ENCODE measurements around the gene SYNGR4. TPM values are rescaled to one million over a fixed set of nuclear protein-coding genes. Genes with fewer than 3 reads are reported as not detected.
"Not testable (repeated sequence)": the region's sequence is repeated elsewhere in the genome, so short reads cannot be mapped to it uniquely, and the experiment has no call there.

The SYNGR4 gene
- total RNA-seq, result not detected

GRCh38 chr19:48363810-48364597, at the start of gene SYNGR4, which contains the start of gene TMEM143:
TSS of gene SYNGR4 (plus strand) at chr19:48364367. CDS start at chr19:48365843, 1,476 bp downstream.
TSS of gene TMEM143 (minus strand) at chr19:48363940. CDS start at chr19:48363920, 20 bp downstream.
- peak; percentile 97 for DNase-seq

GRCh38 chr19:48315712-48316111, 48.5 kb upstream of the SYNGR4 start:
- no peak for DNase-seq

GRCh38 chr19:48317708-48317960, 46.5 kb upstream of the SYNGR4 start:
- DNase-seq, result not testable (repeated sequence)

GRCh38 chr19:48318286-48318987, 45.7 kb upstream of the SYNGR4 start:
- no peak for DNase-seq

GRCh38 chr19:48319647-48320541, 44.3 kb upstream of the SYNGR4 start:
- peak; percentile 79 for DNase-seq

- DNase-seq, result peak; percentile 92
Observed at GRCh38 chr19:48321372-48321621, 42.9 kb upstream of the SYNGR4 start.

GRCh38 chr19:48321622-48322591, 42.3 kb upstream of the SYNGR4 start:
- DNase-seq, result peak; percentile 99

- peak; percentile 76 for DNase-seq
Observed at GRCh38 chr19:48325265-48325910, 38.8 kb upstream of the SYNGR4 start, which contains the start of gene EMP3. TSS of gene EMP3 (plus strand) at chr19:48325552. CDS start at chr19:48326845, 1,293 bp downstream.

- DNase-seq, result peak; percentile 42
Observed at GRCh38 chr19:48329167-48329891, 34.8 kb upstream of the SYNGR4 start.

GRCh38 chr19:48330012-48330681, 34.0 kb upstream of the SYNGR4 start:
- DNase-seq, result peak; percentile 82

GRCh38 chr19:48332351-48332661, 31.9 kb upstream of the SYNGR4 start:
- DNase-seq, result no peak

- DNase-seq, result peak; percentile 94
Observed at GRCh38 chr19:48332662-48333466, 31.3 kb upstream of the SYNGR4 start.

- peak; percentile 91 for DNase-seq
Observed at GRCh38 chr19:48333467-48334384, 30.4 kb upstream of the SYNGR4 start.

GRCh38 chr19:48338253-48338755, 25.9 kb upstream of the SYNGR4 start:
- no peak for DNase-seq

GRCh38 chr19:48338802-48339503, 25.2 kb upstream of the SYNGR4 start:
- DNase-seq, result no peak

GRCh38 chr19:48340995-48341394, 23.2 kb upstream of the SYNGR4 start:
- DNase-seq, result no peak

Data from effector CD4-positive, alpha-beta T cell (primary cell).